ENCODE results near the gene PEX1. TPM values are rescaled to one million over a fixed set of nuclear protein-coding genes. Genes with fewer than 3 reads are reported as not detected.
"Not testable (repeated sequence)": the region's sequence is repeated elsewhere in the genome, so short reads cannot be mapped to it uniquely, and the experiment has no call there.

PEX1 gene
- polyA plus RNA-seq, 2 of the 4 experiments (the other 2 are of a cell fraction) = 8.8 to 23.2 TPM

DNA sequence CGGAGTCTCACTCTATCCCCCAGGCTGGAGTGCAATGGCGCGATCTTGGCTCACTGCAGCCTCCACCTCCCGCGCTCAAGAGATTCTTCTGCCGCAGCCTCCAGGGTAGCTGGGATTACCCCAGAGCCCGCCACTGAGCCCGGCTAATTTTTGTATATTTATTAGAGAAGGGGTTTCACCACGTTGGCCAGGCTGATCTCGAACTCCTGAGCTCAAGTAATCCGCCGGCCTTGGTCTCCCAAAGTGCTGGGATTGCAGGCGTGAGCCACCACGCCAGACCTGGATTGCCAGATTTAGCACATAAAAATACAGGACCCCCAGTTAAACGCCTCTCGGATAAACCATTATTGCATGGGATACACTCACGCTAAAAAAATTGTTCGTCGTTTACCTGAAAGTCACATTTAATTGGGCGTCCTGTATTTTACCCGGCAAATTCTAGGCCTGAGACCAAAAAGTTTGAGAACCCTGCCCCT lies 81.4 kb downstream of the PEX1 start:
- WGBS (ENCODE audit: missing lambda C conversion rate) = 48% methylated on average over 21 of the region's 21 CpGs
- peak overlapping the region; percentile 47; the same call in 2 of the 3 replicates for H3K4me2 ChIP-seq

DNA sequence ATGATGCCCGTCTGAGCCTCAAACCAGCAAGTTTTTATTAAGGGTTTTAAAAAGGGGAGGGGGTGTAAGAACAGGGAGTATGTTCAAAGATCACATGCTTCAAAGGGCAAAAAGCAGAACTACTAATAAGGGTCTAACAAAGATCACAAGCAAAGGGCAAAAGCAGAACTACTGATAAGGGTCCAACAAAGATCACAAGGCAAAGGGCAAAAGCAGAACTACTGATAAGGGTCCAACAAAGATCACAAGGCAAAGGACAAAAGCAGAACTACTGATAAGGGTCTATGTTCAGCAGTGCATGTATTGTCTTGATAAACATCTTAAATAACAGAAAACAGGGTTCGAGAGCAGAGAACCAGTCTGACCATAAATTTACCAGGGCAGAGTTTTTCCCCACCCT lies 85.6 kb downstream of the PEX1 start:
- H3K4me2 ChIP-seq; POLR2A ChIA-PET; H3K9me3 ChIP-seq; ATAC-seq; FAIRE-seq; H3K4me1 ChIP-seq; H3K27ac ChIP-seq; DNase-seq (ENCODE audit: low read depth in 1 of 2, low spot score in 1 of 2); H3K4me3 ChIP-seq; CTCF ChIA-PET: not testable (repeated sequence)
- WGBS (ENCODE audit: missing lambda C conversion rate) = 24% methylated on average over 2 of the region's 2 CpGs

More for the DNA sequence above, 81.4 kb downstream of the PEX1 start:
- no peaks in the 10 kb centered on the region for H3K9me3 ChIP-seq
- H3K4me1 ChIP-seq = peaks cover 15% of the 10 kb centered on the region
- CTCF ChIA-PET = interaction anchor here (0.7 to 4.7 kb wide), 39 partner anchors 9 to 1394 kb away, joined by 3 to 98 read pairs (median 4); partner anchors contain the start of genes ANKIB1, KRIT1, LRRD1 and MTERF1
- H3K4me3 ChIP-seq = peak overlapping the region; percentile 89; the same call in 2 of the 3 replicates
- POLR2A ChIA-PET = interaction anchor here (0.6 to 2.4 kb wide), 11 partner anchors 12 to 617 kb away, joined by 3 to 25 read pairs (median 4); partner anchors contain the start of genes AKAP9, ANKIB1, CYP51A1 and KRIT1
- FAIRE-seq = no peak
- no peak; a peak in 1 of 6 replicates for ATAC-seq
- peak overlapping the region in 1 of 2 experiments; percentile 100; a peak in 3 of 6 replicates for H3K27ac ChIP-seq
- TF ChIP-seq E2F6 (IDR thresholded peaks at IDR 0.05; ENCODE audit: borderline replicate concordance, low read depth) (peak; percentile 69; the same call in 1 of the 2 replicates), RNF2 (IDR thresholded peaks at IDR 0.05; ENCODE audit: borderline replicate concordance, low read depth) (no peak), CTCF (IDR thresholded peaks at IDR 0.05) (peak; percentile 84), CEBPB (IDR thresholded peaks at IDR 0.05) (no peak), CHD4 (IDR thresholded peaks at IDR 0.05; ENCODE audit: borderline replicate concordance) (no peak), JUN (IDR thresholded peaks at IDR 0.05) (no peak), CBX2 (IDR thresholded peaks at IDR 0.05; ENCODE audit: borderline replicate concordance, low read depth) (no peak), RAD21 (conservative IDR thresholded peaks at IDR 0.05 in 1 of 2, IDR thresholded peaks at IDR 0.05 in 1 of 2) (peak; percentile 91 to 96), SMC3 (IDR thresholded peaks at IDR 0.05) (peak; percentile 75; the same call in 1 of the 3 replicates), MAZ (IDR thresholded peaks at IDR 0.05; ENCODE audit: borderline replicate concordance, low read depth, low read length) (0 out of 2 replicates have a peak, but pooled peaks have one; percentile 65)
- no peak for DNase-seq (ENCODE audit: low read depth in 1 of 2, low spot score in 1 of 2)

GRCh38 chr7:92437956-92438491 lies 90.3 kb downstream of the PEX1 start:
- no peak for DNase-seq (ENCODE audit: low read depth in 1 of 2, low spot score in 1 of 2)
- no peaks in the 10 kb centered on the region for H3K9me3 ChIP-seq
- ChIA-PET POLR2A (no interaction called here), CTCF (interaction anchor here (1.4 to 2.4 kb wide), 3 partner anchors 9 to 12 kb away, joined by 4 to 17 read pairs (median 13); partner anchors contain the start of gene GATAD1)
- no peak overlapping the region for H3K4me3 ChIP-seq
- WGBS (ENCODE audit: missing lambda C conversion rate) = 62% methylated on average over 6 of the region's 6 CpGs
- no peak for FAIRE-seq
- TF ChIP-seq, protein P1, sequence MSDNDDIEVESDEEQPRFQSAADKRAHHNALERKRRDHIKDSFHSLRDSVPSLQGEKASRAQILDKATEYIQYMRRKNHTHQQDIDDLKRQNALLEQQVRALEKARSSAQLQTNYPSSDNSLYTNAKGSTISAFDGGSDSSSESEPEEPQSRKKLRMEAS (IDR thresholded peaks at IDR 0.05) = no peak
- TF ChIP-seq HOXB13 (CRISPR knock-in tag; IDR thresholded peaks at IDR 0.05; ENCODE audit: low read depth) (no peak), CTCF (IDR thresholded peaks at IDR 0.05) (no peak), NFE2L2 (conservative IDR thresholded peaks at IDR 0.05; ENCODE audit: low read length) (no peak), CEBPB (IDR thresholded peaks at IDR 0.05) (no peak), SREBF2 (IDR thresholded peaks at IDR 0.05) (no peak), EP300 (IDR thresholded peaks at IDR 0.05) (no peak), FOXS1 (CRISPR knock-in tag; IDR thresholded peaks at IDR 0.05) (no peak), PHF8 (IDR thresholded peaks at IDR 0.05; ENCODE audit: borderline replicate concordance, low read depth) (no peak), EHF (CRISPR knock-in tag; IDR thresholded peaks at IDR 0.05) (no peak), HMGXB4 (CRISPR knock-in tag; IDR thresholded peaks at IDR 0.05; ENCODE audit: borderline replicate concordance) (no peak)
- no peak overlapping the region for H3K27ac ChIP-seq
- no peaks in the 10 kb centered on the region for H3K4me1 ChIP-seq
- no peak overlapping the region for H3K4me2 ChIP-seq
- ATAC-seq = no peak

All from A549 (cell line).